ENCODE results near the gene CMC2. TPM values are rescaled to one million over a fixed set of nuclear protein-coding genes. Genes with fewer than 3 reads are reported as not detected.

Gene CMC2
- total RNA-seq, 1 experiment from 2014 or later, result 38.9 TPM

DNA sequence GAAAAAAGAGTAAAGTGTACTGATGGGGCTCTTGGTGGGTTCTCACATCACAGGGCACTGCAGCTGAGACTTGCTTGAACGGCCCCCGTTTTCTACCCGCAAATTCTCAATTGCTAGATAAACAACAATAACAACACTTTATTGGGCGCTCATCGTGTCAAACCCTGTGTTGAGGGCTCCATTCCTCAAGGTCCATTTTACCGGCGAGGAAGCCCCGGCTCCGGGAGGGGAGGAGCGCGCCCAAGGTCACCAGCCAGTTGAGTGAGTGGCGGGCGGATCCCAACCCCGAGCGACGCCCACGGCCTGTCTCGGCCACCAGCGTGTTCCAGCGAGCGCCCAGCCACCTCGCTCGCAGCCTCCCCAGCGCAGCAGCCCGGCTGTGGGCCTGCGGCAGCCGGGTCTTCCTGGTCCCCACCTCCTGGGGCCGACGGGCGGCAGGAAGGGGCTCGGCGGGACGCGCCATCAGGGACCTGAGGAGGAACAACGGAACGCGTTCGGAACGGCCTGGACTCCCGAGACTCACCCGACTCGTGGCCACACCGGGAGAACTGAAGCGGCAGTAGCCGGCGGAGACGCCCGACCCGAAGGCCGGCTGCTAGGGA lies 373 bp downstream of the CMC2 start:
- H3K9me3 ChIP-seq (ENCODE audit: low read length), result no peaks in the 10 kb centered on the region
- peak overlapping the region; percentile 98 for H3K4me3 ChIP-seq (ENCODE audit: low read length)
- no peaks in the 10 kb centered on the region for H3K27me3 ChIP-seq (ENCODE audit: low read length)
- H3K4me1 ChIP-seq (ENCODE audit: low read length), result peaks cover 46% of the 10 kb centered on the region
- H3K27ac ChIP-seq (ENCODE audit: low read length), result peak overlapping the region; percentile 82
- H4K20me1 ChIP-seq (ENCODE audit: insufficient read depth, low read depth, low read length), result peaks cover 5% of the 10 kb centered on the region; the same call in 1 of the 2 replicates
- H3K9ac ChIP-seq (ENCODE audit: low read length), result peak overlapping the region; percentile 97
- peaks cover 91% of the 10 kb centered on the region for H3K79me2 ChIP-seq (ENCODE audit: low read length)
- H3K36me3 ChIP-seq (ENCODE audit: insufficient read depth, low read length), result peaks cover 7% of the 10 kb centered on the region; the same call in 1 of the 2 replicates
- H3K4me2 ChIP-seq (ENCODE audit: low read depth, low read length, poor library complexity, severe bottlenecking), result peak overlapping the region; percentile 76
- no peaks in the 10 kb centered on the region for H3K9me2 ChIP-seq (replicated peaks; ENCODE audit: insufficient read depth, low read length)
- H2AFZ ChIP-seq (ENCODE audit: low read length), result peak overlapping the region; percentile 76; the same call in 1 of the 2 replicates
- peak; percentile 83 for DNase-seq

DNA sequence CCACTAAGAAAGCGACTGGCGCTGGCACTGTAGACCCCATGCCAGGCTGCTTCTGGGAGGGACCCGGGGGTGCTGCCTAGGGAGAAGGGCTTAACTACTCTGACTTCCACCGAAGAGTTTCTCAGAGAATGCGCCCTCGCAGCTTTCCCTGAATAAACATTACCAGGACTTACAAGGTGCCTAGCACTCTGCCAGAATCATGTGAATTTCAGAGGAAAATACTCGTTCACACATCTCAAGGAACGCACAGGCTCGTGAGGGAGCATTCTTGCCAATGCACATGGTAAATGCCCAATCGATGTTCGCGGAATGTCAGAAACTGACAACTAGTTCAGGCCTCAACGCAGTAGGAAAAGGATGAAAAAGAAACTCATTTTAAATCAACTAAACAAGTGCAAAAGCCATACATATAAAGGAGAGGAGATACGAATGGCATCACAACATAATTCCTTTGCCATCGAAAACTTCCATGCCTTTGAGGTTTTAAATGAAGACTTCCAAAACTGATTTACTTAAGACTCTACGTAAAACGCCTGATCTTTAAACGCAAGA lies 999 bp downstream of the CMC2 start:
- Histone ChIP-seq H3K9me3 (ENCODE audit: low read length) (no peaks in the 10 kb centered on the region), H3K4me2 (ENCODE audit: low read depth, low read length, poor library complexity, severe bottlenecking) (peak overlapping the region; percentile 76), H3K27me3 (ENCODE audit: low read length) (no peaks in the 10 kb centered on the region), H3K27ac (ENCODE audit: low read length) (no peak overlapping the region; the same call in 1 of the 2 replicates), H3K4me1 (ENCODE audit: low read length) (peaks cover 46% of the 10 kb centered on the region), H3K9ac (ENCODE audit: low read length) (peak overlapping the region; percentile 97), H3K9me2 (replicated peaks; ENCODE audit: insufficient read depth, low read length) (no peaks in the 10 kb centered on the region), H3K36me3 (ENCODE audit: insufficient read depth, low read length) (peaks cover 11% of the 10 kb centered on the region; the same call in 1 of the 2 replicates), H3K79me2 (ENCODE audit: low read length) (peaks cover 91% of the 10 kb centered on the region), H3K4me3 (ENCODE audit: low read length) (peak overlapping the region; percentile 98), H4K20me1 (ENCODE audit: insufficient read depth, low read depth, low read length) (peaks cover 5% of the 10 kb centered on the region; the same call in 1 of the 2 replicates), H2AFZ (ENCODE audit: low read length) (no peak overlapping the region)
- no peak for DNase-seq

DNA sequence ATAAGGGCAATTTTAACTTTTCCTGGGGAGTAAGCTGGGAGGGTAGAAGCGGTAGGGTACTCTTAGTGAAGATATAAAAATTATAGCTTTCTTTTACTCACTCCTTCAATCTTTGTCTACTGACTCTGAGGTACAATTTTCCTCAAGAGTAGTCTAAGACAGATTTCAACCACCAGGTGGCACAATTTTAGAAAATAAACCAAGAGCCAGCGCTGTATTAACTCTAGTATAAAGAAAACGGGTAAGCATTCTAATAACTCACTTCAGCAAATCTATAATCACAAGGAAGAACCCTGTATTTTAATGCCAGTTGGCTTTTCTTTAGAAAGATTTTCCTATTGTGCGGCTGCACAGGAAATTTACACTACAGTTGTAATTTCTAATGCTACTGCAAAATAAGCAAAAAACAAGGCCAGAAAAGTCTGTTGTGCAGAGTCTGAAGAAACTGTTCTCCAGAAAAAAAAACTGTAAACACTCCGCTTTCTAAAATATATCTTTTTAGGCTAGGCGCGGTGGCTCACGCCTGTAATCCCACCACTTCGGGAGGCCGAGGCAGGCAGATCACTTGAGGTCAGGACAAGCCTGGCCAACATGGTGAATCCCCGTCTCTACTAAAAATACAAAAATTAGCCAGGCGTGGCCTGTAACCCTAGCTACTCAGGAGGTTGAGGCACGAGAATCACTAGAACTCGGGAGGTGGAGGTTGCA lies 1.9 kb downstream of the CMC2 start:
- H4K20me1 ChIP-seq (ENCODE audit: insufficient read depth, low read depth, low read length), result peaks cover 5% of the 10 kb centered on the region; the same call in 1 of the 2 replicates
- H3K27ac ChIP-seq (ENCODE audit: low read length), result no peak overlapping the region
- peak overlapping the region; percentile 76 for H3K4me2 ChIP-seq (ENCODE audit: low read depth, low read length, poor library complexity, severe bottlenecking)
- H3K4me3 ChIP-seq (ENCODE audit: low read length), result peak overlapping the region; percentile 44
- no peaks in the 10 kb centered on the region for H3K9me3 ChIP-seq (ENCODE audit: low read length)
- H3K27me3 ChIP-seq (ENCODE audit: low read length), result no peaks in the 10 kb centered on the region
- peak overlapping the region; percentile 31 for H3K9ac ChIP-seq (ENCODE audit: low read length)
- peak; percentile 89 for DNase-seq
- peaks cover 46% of the 10 kb centered on the region for H3K4me1 ChIP-seq (ENCODE audit: low read length)
- no peaks in the 10 kb centered on the region for H3K9me2 ChIP-seq (replicated peaks; ENCODE audit: insufficient read depth, low read length)
- no peak overlapping the region for H2AFZ ChIP-seq (ENCODE audit: low read length)
- H3K79me2 ChIP-seq (ENCODE audit: low read length), result peaks cover 91% of the 10 kb centered on the region
- peaks cover 11% of the 10 kb centered on the region; the same call in 1 of the 2 replicates for H3K36me3 ChIP-seq (ENCODE audit: insufficient read depth, low read length)

DNA sequence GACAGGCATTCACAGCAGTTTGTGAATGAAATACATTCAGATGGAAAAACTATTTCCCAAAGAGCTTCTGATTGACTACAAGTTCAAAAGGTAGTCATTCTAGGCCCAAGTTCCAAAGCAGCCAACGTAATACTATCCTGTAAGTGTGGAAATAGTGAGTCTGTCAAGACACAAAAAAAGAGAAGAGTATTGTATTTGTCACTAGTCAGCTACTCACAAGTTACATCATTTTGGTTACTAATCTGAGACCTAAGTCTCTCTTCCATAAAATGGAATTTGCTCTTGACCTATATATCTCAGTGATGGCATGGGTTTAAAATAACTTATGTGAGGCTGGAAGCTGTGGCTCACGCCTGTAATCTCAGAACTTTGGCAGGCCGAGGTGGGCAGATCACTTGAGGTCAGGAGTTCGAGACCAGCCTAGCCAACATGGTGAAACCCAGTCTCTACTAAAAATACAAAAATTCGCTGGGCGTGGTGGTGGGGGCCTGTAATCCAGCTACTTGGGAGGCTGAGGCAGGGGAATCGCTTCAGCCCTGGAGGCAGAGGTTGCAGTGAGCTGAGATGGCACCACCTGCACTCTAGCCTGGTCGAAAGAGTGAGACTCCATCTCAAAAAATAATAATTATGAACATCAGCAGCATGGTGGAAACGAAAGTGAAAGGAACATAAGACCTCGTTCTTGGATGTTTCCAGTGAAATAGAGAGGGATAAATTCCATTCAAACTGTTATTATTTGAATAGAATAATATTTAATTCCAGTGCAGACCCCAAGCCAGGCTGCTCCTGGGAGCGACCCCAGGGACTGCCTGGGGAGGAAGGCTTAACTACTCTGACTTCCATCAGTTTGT lies 2.9 kb downstream of the CMC2 start:
- H3K36me3 ChIP-seq (ENCODE audit: insufficient read depth, low read length), result peaks cover 4% of the 10 kb centered on the region; the same call in 1 of the 2 replicates
- H4K20me1 ChIP-seq (ENCODE audit: insufficient read depth, low read depth, low read length), result peaks cover 5% of the 10 kb centered on the region; the same call in 1 of the 2 replicates
- H2AFZ ChIP-seq (ENCODE audit: low read length), result no peak overlapping the region
- peak overlapping the region; percentile 31 for H3K9ac ChIP-seq (ENCODE audit: low read length)
- no peaks in the 10 kb centered on the region for H3K27me3 ChIP-seq (ENCODE audit: low read length)
- H3K9me2 ChIP-seq (replicated peaks; ENCODE audit: insufficient read depth, low read length), result no peaks in the 10 kb centered on the region
- peak overlapping the region; percentile 76 for H3K4me2 ChIP-seq (ENCODE audit: low read depth, low read length, poor library complexity, severe bottlenecking)
- H3K4me1 ChIP-seq (ENCODE audit: low read length), result peaks cover 40% of the 10 kb centered on the region
- H3K4me3 ChIP-seq (ENCODE audit: low read length), result peak overlapping the region; percentile 10; the same call in 1 of the 2 replicates
- peaks cover 91% of the 10 kb centered on the region for H3K79me2 ChIP-seq (ENCODE audit: low read length)
- no peak overlapping the region for H3K27ac ChIP-seq (ENCODE audit: low read length)
- no peak for DNase-seq
- no peaks in the 10 kb centered on the region for H3K9me3 ChIP-seq (ENCODE audit: low read length)

DNA sequence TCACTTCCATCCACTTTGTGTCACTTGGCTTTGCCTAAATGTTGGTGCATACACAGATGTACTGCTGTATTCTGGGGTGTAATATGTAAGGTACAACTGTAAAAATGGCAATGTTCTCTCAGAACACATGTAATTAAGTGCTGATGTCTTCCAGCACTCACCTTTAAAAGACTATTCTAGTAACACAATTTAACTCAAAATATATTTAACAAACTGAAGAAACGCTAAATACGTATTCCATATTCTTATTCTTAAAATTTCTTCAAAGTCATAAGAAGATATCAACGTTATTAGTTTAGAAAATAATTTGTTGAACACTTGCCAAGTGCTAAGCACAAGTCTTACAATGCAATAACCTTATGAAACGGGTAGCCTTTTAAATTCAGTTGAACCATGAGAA lies 3.6 kb downstream of the CMC2 start:
- no peak for DNase-seq
- no peak overlapping the region for H3K4me3 ChIP-seq (ENCODE audit: low read length)
- peaks cover 4% of the 10 kb centered on the region; the same call in 1 of the 2 replicates for H3K36me3 ChIP-seq (ENCODE audit: insufficient read depth, low read length)
- H3K9me2 ChIP-seq (replicated peaks; ENCODE audit: insufficient read depth, low read length), result no peaks in the 10 kb centered on the region
- H2AFZ ChIP-seq (ENCODE audit: low read length), result no peak overlapping the region
- H3K79me2 ChIP-seq (ENCODE audit: low read length), result peaks cover 91% of the 10 kb centered on the region
- H3K27ac ChIP-seq (ENCODE audit: low read length), result no peak overlapping the region
- H3K27me3 ChIP-seq (ENCODE audit: low read length), result no peaks in the 10 kb centered on the region
- peak overlapping the region; percentile 76 for H3K4me2 ChIP-seq (ENCODE audit: low read depth, low read length, poor library complexity, severe bottlenecking)
- peaks cover 2% of the 10 kb centered on the region; the same call in 1 of the 2 replicates for H4K20me1 ChIP-seq (ENCODE audit: insufficient read depth, low read depth, low read length)
- H3K9ac ChIP-seq (ENCODE audit: low read length), result no peak overlapping the region
- no peaks in the 10 kb centered on the region for H3K9me3 ChIP-seq (ENCODE audit: low read length)
- H3K4me1 ChIP-seq (ENCODE audit: low read length), result peaks cover 35% of the 10 kb centered on the region

DNA sequence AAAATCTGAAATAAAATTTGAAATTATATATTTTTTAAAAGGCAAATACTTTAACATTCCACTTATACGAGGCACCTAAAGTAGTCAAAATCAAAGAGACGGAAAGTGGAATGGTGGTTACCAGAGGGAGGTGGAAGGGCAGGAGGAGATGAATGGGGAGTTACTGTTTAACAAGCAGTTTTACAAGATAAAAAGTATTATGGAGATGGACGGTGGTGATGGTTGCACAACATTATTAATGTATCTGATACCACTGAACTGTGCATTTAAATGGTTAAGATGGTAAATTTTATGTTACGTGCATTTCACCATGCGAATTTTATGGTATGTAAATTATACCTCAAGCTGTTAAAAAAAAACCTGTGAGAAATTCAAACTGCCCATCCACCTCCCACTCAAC lies 5.4 kb downstream of the CMC2 start:
- H3K36me3 ChIP-seq (ENCODE audit: insufficient read depth, low read length), result peaks cover 4% of the 10 kb centered on the region; the same call in 1 of the 2 replicates
- no peak overlapping the region for H3K4me2 ChIP-seq (ENCODE audit: low read depth, low read length, poor library complexity, severe bottlenecking)
- H3K27ac ChIP-seq (ENCODE audit: low read length), result no peak overlapping the region
- no peak overlapping the region for H2AFZ ChIP-seq (ENCODE audit: low read length)
- DNase-seq, result no peak
- peaks cover 99% of the 10 kb centered on the region for H3K79me2 ChIP-seq (ENCODE audit: low read length)
- H3K9ac ChIP-seq (ENCODE audit: low read length), result no peak overlapping the region
- no peak overlapping the region for H3K4me3 ChIP-seq (ENCODE audit: low read length)
- H3K4me1 ChIP-seq (ENCODE audit: low read length), result peaks cover 52% of the 10 kb centered on the region
- H3K27me3 ChIP-seq (ENCODE audit: low read length), result no peaks in the 10 kb centered on the region
- H4K20me1 ChIP-seq (ENCODE audit: insufficient read depth, low read depth, low read length), result no peaks in the 10 kb centered on the region; the same call in 1 of the 2 replicates
- H3K9me2 ChIP-seq (replicated peaks; ENCODE audit: insufficient read depth, low read length), result no peaks in the 10 kb centered on the region
- no peaks in the 10 kb centered on the region for H3K9me3 ChIP-seq (ENCODE audit: low read length)

DNA sequence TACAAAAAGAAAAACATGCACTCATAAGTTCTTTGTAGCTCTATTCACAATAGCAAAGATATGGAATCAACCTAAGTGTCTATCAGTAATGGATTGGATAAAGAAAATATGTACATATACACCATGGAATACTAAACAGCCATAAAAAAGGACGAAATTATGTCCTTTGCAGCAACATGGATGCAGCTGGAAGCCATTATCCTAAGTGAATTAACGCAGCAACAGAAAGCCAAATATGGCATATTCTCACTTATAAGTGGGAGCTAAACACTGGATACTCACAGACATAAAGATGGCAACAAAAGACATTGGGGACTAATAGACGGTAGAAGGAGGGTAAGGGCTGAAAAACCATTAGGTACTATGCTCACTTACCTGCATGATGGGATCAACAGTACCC lies 5.8 kb downstream of the CMC2 start:
- H3K9me3 ChIP-seq (ENCODE audit: low read length), result no peaks in the 10 kb centered on the region
- H3K4me2 ChIP-seq (ENCODE audit: low read depth, low read length, poor library complexity, severe bottlenecking), result no peak overlapping the region
- no peak overlapping the region for H3K4me3 ChIP-seq (ENCODE audit: low read length)
- H2AFZ ChIP-seq (ENCODE audit: low read length), result no peak overlapping the region
- no peaks in the 10 kb centered on the region for H3K27me3 ChIP-seq (ENCODE audit: low read length)
- H3K27ac ChIP-seq (ENCODE audit: low read length), result no peak overlapping the region
- no peaks in the 10 kb centered on the region; the same call in 1 of the 2 replicates for H4K20me1 ChIP-seq (ENCODE audit: insufficient read depth, low read depth, low read length)
- H3K36me3 ChIP-seq (ENCODE audit: insufficient read depth, low read length), result peaks cover 4% of the 10 kb centered on the region; the same call in 1 of the 2 replicates
- H3K4me1 ChIP-seq (ENCODE audit: low read length), result peaks cover 56% of the 10 kb centered on the region
- no peak overlapping the region for H3K9ac ChIP-seq (ENCODE audit: low read length)
- no peak for DNase-seq
- peaks cover 99% of the 10 kb centered on the region for H3K79me2 ChIP-seq (ENCODE audit: low read length)
- H3K9me2 ChIP-seq (replicated peaks; ENCODE audit: insufficient read depth, low read length), result no peaks in the 10 kb centered on the region
